Measurements from ENCODE around the gene STK32B. TPM values are rescaled to one million over a fixed set of nuclear protein-coding genes. Genes with fewer than 3 reads are reported as not detected.
"Not testable (repeated sequence)": the region's sequence is repeated elsewhere in the genome, so short reads cannot be mapped to it uniquely, and the experiment has no call there.

Gene STK32B
- total RNA-seq, 1 donor from 2014 or later = 1.6 TPM

GRCh38 chr4:5276475-5277075 is 225.3 kb downstream of the STK32B start:
- DNase-seq (ENCODE audit: low spot score) = no peak
- intact Hi-C loops (cut with DNase I) = no loop called here
- ATAC-seq = no peak

- ATAC-seq = no peak
- intact Hi-C loops (cut with DNase I) = no loop called here
- DNase-seq (ENCODE audit: low spot score) = no peak
Observed at GRCh38 chr4:5277079-5277478, 225.8 kb downstream of the STK32B start.

DNA sequence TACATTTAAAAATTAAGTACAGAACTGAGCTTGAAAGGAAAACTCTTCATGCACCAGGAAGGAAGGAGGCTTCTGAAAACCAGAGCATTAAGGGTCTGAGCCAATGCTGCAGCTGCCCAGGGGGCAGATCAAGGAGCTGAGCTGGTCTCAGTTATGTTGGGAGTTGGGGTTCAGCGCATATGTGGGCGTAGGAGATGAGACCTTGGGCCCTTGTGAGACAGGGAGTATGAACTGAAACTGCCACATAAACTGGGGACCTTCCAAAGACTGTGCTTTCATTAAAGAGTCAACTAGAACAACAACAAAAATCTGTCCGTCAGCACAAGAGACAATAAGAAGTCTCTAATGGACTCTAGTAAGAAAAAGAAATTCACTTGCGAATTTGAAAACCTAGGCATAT is 226.9 kb downstream of the STK32B start:
- DNase-seq (ENCODE audit: low spot score) (no peak), ATAC-seq (no peak)
- intact Hi-C loops (cut with DNase I) = no loop called here

DNA sequence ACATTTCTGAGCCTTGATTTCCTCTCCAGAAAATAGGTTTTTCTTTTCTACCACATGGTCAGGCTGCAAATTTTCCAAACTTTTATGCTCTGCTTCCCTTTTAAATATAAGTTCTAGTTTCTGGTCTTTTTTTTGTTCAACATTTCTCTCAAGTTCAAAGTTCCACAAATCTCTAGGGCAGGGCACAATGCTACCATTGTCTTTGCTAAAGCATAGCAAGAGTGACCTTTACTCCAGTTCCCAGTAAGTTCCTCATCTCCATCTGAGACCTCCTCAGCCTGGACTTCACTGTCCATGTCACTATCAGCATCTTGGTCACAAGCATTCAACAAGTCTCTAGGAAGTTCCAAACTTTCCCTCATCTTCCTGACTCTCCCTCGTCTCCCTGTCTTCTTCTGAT is 228.8 kb downstream of the STK32B start:
- intact Hi-C loops (cut with DNase I); ATAC-seq; DNase-seq (ENCODE audit: low spot score): not testable (repeated sequence)

- intact Hi-C loops (cut with DNase I) = no loop called here
- ATAC-seq (no peak), DNase-seq (ENCODE audit: low spot score) (no peak)
Observed at GRCh38 chr4:5280828-5281227, 229.5 kb downstream of the STK32B start.

DNA sequence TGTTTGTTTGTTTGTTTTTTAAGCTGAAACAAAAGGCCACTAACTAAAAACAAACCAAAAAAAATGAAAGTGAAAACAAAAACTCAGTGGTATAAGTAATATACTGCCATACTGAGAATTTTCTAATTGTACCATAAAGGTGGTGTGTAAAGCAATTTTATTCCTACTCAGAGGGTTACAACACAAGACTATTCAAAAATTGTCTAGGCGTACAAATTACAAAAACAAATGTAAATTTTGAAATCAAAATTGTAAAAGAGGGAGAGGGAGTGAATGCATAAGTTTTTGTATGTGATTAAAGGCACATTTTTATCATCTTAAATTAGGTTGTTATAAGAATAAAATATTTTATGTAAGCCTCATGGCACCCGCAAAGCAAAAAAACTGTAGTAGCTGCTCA is 232.6 kb downstream of the STK32B start:
- no peak for ATAC-seq
- intact Hi-C loops (cut with DNase I) = no loop called here
- DNase-seq (ENCODE audit: low spot score) = no peak

- DNase-seq (ENCODE audit: low spot score) (no peak), ATAC-seq (no peak)
- intact Hi-C loops (cut with DNase I) = no loop called here
Observed at GRCh38 chr4:5284517-5284916, 233.2 kb downstream of the STK32B start.

DNA sequence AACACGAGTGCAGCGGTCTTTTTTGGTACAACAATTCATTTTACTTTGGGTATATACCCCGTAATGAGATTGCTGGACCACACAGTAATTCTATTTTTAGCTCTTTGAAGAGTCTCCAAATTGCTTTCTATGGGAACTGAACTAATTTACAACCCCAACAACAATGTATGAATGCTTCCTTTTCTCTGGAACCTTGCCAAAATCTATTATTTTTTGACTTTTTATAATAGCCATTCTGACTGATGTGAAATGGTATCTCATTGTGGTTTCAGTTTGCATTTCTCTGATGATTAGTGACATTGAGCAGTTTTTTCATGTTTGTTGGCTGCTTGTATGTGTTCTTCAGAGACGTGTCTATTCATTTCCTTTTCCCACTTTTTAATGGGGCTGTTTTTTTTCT is 240.8 kb downstream of the STK32B start:
- no peak for DNase-seq (ENCODE audit: low spot score)
- intact Hi-C loops (cut with DNase I) = no loop called here

DNA sequence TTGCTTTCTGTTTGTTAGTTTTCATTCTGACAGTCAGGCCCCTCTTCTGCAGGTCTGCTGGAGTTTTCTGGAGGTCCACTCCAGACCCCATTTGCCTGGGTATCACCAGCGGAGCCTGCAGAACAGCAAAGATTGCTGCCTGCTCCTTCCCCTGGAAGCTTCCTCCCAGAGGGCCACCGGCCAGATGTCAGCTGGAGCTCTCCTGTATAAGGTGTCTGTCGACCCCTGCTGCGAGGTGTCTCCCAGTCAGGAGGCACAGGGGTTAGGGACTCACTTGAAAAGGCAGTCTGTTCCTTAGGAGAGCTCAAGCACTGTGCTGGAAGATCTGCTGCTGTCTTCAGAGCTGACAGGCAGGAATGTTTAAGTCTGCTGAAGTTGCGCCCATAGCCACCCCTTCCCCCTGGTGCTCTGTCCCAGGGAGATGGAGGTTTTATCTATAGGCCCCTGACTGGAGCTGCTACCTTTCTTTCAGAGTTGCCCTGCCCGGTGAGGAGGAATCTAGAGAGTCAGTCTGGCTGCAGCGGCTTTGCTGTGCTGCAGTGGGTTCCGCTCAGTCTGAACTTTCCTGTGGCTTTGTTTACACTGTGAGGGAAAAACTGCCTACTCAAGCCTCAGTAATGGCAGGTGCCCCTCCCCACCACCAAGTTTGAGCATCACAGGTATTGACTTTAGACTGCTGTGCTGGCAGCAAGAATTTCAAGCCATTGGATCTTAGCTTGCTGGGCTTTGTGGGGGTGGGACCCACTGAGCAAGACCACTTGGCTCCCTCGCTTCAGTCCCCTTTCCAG is 246.9 kb downstream of the STK32B start:
- intact Hi-C loops (cut with DNase I); ATAC-seq; DNase-seq (ENCODE audit: low spot score): not testable (repeated sequence)

More for the DNA sequence above, 240.8 kb downstream of the STK32B start:
- no peak for ATAC-seq

GRCh38 chr4:5300283-5300682 is 249.0 kb downstream of the STK32B start:
- intact Hi-C loops (cut with DNase I) = no loop called here
- no peak for DNase-seq (ENCODE audit: low spot score)
- ATAC-seq = no peak

DNA sequence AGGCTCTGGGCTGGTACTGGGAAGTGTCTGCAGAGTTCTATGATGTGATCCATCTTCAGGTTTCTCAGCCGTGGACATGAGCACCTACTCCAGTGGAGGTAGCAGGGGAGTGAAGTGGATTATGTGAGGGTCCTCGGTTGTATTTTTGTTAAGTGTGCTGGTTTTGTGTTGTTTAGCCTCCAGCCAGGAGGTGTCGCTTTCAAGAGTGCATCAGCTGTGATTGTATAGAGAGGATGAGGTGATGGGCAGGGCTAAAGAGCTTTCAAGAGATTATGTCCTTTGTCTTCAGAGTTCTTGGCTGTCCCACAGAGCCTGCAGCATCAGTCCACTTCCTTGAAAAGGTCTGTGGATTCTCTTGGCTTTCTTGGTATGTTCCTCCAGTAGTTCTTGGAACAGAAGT is 256.6 kb downstream of the STK32B start:
- intact Hi-C loops (cut with DNase I) = no loop called here
- ATAC-seq = no peak
- DNase-seq (ENCODE audit: low spot score) = no peak

GRCh38 chr4:5322321-5322720 is 271.0 kb downstream of the STK32B start:
- DNase-seq (ENCODE audit: low spot score) (no peak), ATAC-seq (no peak)
- intact Hi-C loops (cut with DNase I) = no loop called here

GRCh38 chr4:5330339-5330989 is 279.2 kb downstream of the STK32B start:
- DNase-seq (ENCODE audit: low spot score) = no peak
- intact Hi-C loops (cut with DNase I) = no loop called here
- ATAC-seq = no peak

- DNase-seq (ENCODE audit: low spot score) (no peak), ATAC-seq (no peak)
- intact Hi-C loops (cut with DNase I) = no loop called here
Observed at GRCh38 chr4:5337731-5338130, 286.5 kb downstream of the STK32B start.

DNA sequence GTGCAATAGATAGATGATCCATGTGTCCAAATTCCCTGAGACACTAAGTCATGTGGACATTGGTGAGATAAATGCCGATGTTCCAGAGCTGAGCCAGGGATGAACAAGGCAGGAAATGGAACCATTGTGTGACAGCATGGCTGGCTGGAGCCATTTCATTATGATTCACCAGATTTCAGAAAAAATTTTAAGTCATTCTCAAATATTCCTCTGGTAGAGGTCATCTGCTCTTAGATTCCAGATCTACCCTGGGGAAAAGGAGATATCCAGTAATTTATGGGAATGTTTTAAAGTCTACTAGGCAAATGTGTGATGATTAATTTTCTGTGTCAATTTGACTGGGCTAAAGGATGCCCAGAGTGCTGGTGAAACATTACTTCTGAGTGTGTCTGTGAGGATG is 287.3 kb downstream of the STK32B start:
- DNase-seq (ENCODE audit: low spot score) (no peak), ATAC-seq (no peak)
- intact Hi-C loops (cut with DNase I) = no loop called here

DNA sequence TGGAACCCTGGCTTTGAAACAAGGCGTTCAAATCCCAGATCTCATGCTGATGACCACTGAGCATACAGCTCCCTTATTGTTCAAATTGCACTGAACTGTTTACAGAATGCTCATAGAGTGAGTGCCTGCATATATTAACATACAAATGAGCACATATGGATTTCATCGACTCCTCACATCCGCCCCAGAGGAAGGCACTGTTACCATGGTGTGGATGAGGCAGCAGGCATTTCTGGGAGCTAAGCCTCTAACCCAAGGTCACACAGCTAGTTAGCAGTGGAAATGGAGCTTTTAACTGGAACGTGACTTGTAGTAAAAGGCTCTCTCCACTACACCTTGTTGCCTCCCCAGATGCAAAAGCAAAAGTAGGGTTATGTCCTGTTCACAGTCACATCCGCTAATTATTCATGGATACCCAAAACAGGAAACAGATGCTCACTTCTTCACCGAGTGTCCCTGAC is 289.7 kb downstream of the STK32B start:
- intact Hi-C loops (cut with DNase I) = no loop called here
- ATAC-seq (no peak), DNase-seq (ENCODE audit: low spot score) (no peak)

DNA sequence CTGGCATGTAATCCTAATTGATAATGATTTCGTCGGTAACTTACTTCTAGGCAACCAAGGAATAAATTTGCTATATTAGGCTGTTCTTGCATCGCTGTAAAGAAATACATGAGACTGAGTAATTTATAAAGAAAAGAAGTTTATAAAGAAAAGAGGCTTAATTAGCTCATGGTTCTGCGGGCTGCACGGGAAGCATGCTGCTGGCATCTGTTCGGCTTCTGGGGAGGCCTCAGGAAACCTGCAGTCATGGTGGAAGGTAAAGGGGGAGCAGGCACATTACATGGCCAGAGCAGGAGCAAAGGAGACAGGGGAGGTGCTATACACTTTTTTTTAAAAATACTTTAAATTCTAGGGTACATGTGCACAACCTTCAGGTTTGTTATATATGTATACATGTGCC is 290.2 kb downstream of the STK32B start:
- DNase-seq (ENCODE audit: low spot score) (no peak), ATAC-seq (no peak)
- intact Hi-C loops (cut with DNase I) = no loop called here

GRCh38 chr4:5355846-5356245 is 304.6 kb downstream of the STK32B start:
- no peak for ATAC-seq
- no peak for DNase-seq (ENCODE audit: low spot score)
- intact Hi-C loops (cut with DNase I) = no loop called here

- DNase-seq (ENCODE audit: low spot score) = no peak
- intact Hi-C loops (cut with DNase I) = no loop called here
- no peak for ATAC-seq
Observed at GRCh38 chr4:5357870-5358269, 306.6 kb downstream of the STK32B start.

GRCh38 chr4:5361968-5362367 is 310.7 kb downstream of the STK32B start:
- no peak for DNase-seq (ENCODE audit: low spot score)
- ATAC-seq = no peak
- intact Hi-C loops (cut with DNase I) = no loop called here
